GM23338 (cell line): Measurements from ENCODE around the gene HSD3B7. TPM values are rescaled to one million over a fixed set of nuclear protein-coding genes. Genes with fewer than 3 reads are reported as not detected.

Experiments used
- ATAC-seq: fragments of 200-7000 bp; cut with Tn5 transposase; 3 replicates; pipeline ENCODE4 v1.9.1; 2020
- DNase-seq: peaks from one replicate; pipeline ENCODE4 v3.0.0-alpha.2; 2015; ENCODE audit warnings: low spot score
- H2AFZ ChIP-seq: fragments of 200-600 bp; sonication (generic); 2 replicates; pipeline ENCODE4 v1.8.0; 2016; ENCODE audit warnings: antibody characterized with exemption, mild to moderate bottlenecking, moderate library complexity
- H3F3A ChIP-seq: fragments of 200-600 bp; sonication (generic); replicated peaks from 2 replicates; pipeline ENCODE4 v1.8.0; 2017; ENCODE audit warnings: antibody characterized with exemption, mixed run types, low read depth
- H3K27ac ChIP-seq: fragments of 200-600 bp; sonication (generic); 2 replicates; pipeline ENCODE4 v1.6.1; 2016; ENCODE audit warnings: low read depth
- H3K27me3 ChIP-seq: fragments of 200-600 bp; sonication (generic); 2 replicates; pipeline ENCODE4 v1.8.0; 2016; ENCODE audit warnings: mild to moderate bottlenecking, mixed run types, moderate library complexity; ENCODE audit not compliant: insufficient read depth
- H3K36me3 ChIP-seq: fragments of 200-600 bp; sonication (generic); 2 replicates; pipeline ENCODE4 v1.8.0; 2016; ENCODE audit warnings: mild to moderate bottlenecking; ENCODE audit not compliant: insufficient read depth
- H3K4me1 ChIP-seq: fragments of 200-600 bp; sonication (generic); 2 replicates; pipeline ENCODE4 v1.8.0; 2016; ENCODE audit warnings: mild to moderate bottlenecking, moderate library complexity; ENCODE audit not compliant: insufficient read depth
- H3K4me2 ChIP-seq: fragments of 200-600 bp; sonication (generic); 2 replicates; pipeline ENCODE4 v1.7.1; 2017; ENCODE audit warnings: mixed run types
- H3K4me3 ChIP-seq: fragments of 200-600 bp; sonication (generic); 2 replicates; pipeline ENCODE4 v1.6.1; 2016; ENCODE audit warnings: mixed run types
- H3K79me2 ChIP-seq: fragments of 200-600 bp; sonication (generic); replicated peaks from 2 replicates; pipeline ENCODE4 v1.8.0; 2017; ENCODE audit warnings: mild to moderate bottlenecking; ENCODE audit not compliant: insufficient read depth
- H3K9me2 ChIP-seq: fragments of 200-600 bp; sonication (generic); 2 replicates; pipeline ENCODE4 v1.8.0; 2017; ENCODE audit not compliant: insufficient read depth
- H4K20me1 ChIP-seq: fragments of 200-600 bp; sonication (generic); replicated peaks from 2 replicates; pipeline ENCODE4 v1.8.0; 2017; ENCODE audit warnings: mild to moderate bottlenecking; ENCODE audit not compliant: insufficient read depth
- H3K27ac Mint-ChIP-seq: 2 replicates; pipeline ENCODE4 v1.8.0; 2020; ENCODE audit warnings: inconsistent platforms, mild to moderate bottlenecking, moderate library complexity, mixed read lengths
- H3K27me3 Mint-ChIP-seq: 3 replicates; pipeline ENCODE4 v1.8.0; 2022; ENCODE audit warnings: low read depth, mild to moderate bottlenecking, moderate library complexity, mixed read lengths, inconsistent platforms; ENCODE audit not compliant: insufficient read depth, poor library complexity
- H3K36me3 Mint-ChIP-seq: 3 replicates; pipeline ENCODE4 v1.8.0; 2021; ENCODE audit warnings: low read depth, mild to moderate bottlenecking, inconsistent platforms, moderate library complexity, mixed read lengths
- H3K4me1 Mint-ChIP-seq: 3 replicates; pipeline ENCODE4 v1.8.0; 2020; ENCODE audit warnings: mild to moderate bottlenecking, inconsistent platforms, mixed read lengths
- H3K4me3 Mint-ChIP-seq: 3 replicates; pipeline ENCODE4 v1.8.0; 2021; ENCODE audit warnings: moderate library complexity, mild to moderate bottlenecking, inconsistent platforms, mixed read lengths
- H3K9me3 Mint-ChIP-seq: 3 replicates; pipeline ENCODE4 v1.8.0; 2020; ENCODE audit warnings: moderate library complexity, mild to moderate bottlenecking, inconsistent platforms, mixed read lengths
- CREB1 ChIP-seq: fragments of 250-450 bp; sonication (Bioruptor Pico); IDR thresholded peaks from 2 replicates; pipeline ENCODE4 v1.5.0; 2020; ENCODE audit warnings: low read depth, mild to moderate bottlenecking, moderate library complexity
- CTCF ChIP-seq, 2 experiments: fragments of 200-600 bp in 1 of 2; sonication (generic) in 1 of 2; conservative IDR thresholded peaks; 2 replicates each; pipeline versions ENCODE4 v1.5.1 to v1.6.1; 2016 to 2017; ENCODE audit warnings: antibody characterized with exemption in 2 of 2, low read depth in 2 of 2, mild to moderate bottlenecking in 2 of 2, moderate library complexity in 1 of 2
- EZH2phosphoT487 ChIP-seq: fragments of 200-600 bp; sonication (generic); IDR thresholded peaks from one replicate; pipeline ENCODE4 v1.8.1; 2018; ENCODE audit warnings: antibody characterized with exemption; ENCODE audit not compliant: unreplicated experiment
- JUNB ChIP-seq: IDR thresholded peaks from one replicate; pipeline ENCODE4 v1.6.1; 2016; ENCODE audit warnings: antibody characterized with exemption; ENCODE audit not compliant: unreplicated experiment
- NANOG ChIP-seq: IDR thresholded peaks from 2 replicates; pipeline ENCODE4 v1.6.1; 2016; ENCODE audit warnings: antibody characterized with exemption, borderline replicate concordance
- POLR2AphosphoS5 ChIP-seq: IDR thresholded peaks from 2 replicates; pipeline ENCODE4 v1.6.1; 2016; ENCODE audit warnings: antibody characterized with exemption, low read depth
- REST ChIP-seq: IDR thresholded peaks from one replicate; pipeline ENCODE4 v1.6.1; 2018; ENCODE audit warnings: antibody characterized with exemption; ENCODE audit not compliant: unreplicated experiment
- ZNF114 ChIP-seq: fragments of 250-450 bp; sonication (Bioruptor Pico); IDR thresholded peaks from 2 replicates; pipeline ENCODE4 v1.5.0; 2020; ENCODE audit warnings: mild to moderate bottlenecking, moderate library complexity
- ZNF331 ChIP-seq: fragments of 250-450 bp; sonication (Bioruptor Pico); IDR thresholded peaks from 2 replicates; pipeline ENCODE4 v1.5.0; 2020; ENCODE audit warnings: low read depth, mild to moderate bottlenecking, moderate library complexity
- ZNF462 ChIP-seq: fragments of 250-450 bp; sonication (Bioruptor Pico); IDR thresholded peaks from 2 replicates; pipeline ENCODE4 v1.5.0; 2020; ENCODE audit warnings: mild to moderate bottlenecking, moderate library complexity
- polyA plus RNA-seq: library from polyadenylated mRNA; unstranded; fragments of >200 nt; fragmentation: Nextera tagmentation; extraction: Ambion mirVana; gene quantifications from 2 replicates; pipeline ENCODE4 v1.2.1, GENCODE V29; 2016
- total RNA-seq: library from RNA; depleted of rRNA; stranded (reverse); fragments of >200 nt; shearing (Covaris generic); gene quantifications from 2 replicates; pipeline ENCODE4 v1.2.3, GENCODE V29; 2014
- TF ChIP-seq, protein P1 (sequence below): IDR thresholded peaks from 2 replicates; pipeline ENCODE4 v1.6.1; 2016; ENCODE audit warnings: antibody characterized with exemption

Gene HSD3B7
- total and polyA plus RNA-seq, 2 experiments from 2014 or later, result 4.3 to 12.2 TPM

- no peak overlapping the region for H3K4me3 ChIP-seq
- no peaks in the 10 kb centered on the region for H3K36me3 ChIP-seq
- H3K4me1 ChIP-seq, result peaks cover 9% of the 10 kb centered on the region
- TF ChIP-seq ZNF331 (no peak), POLR2AphosphoS5 (no peak), NANOG (no peak), CTCF (conservative IDR thresholded peaks at IDR 0.05; ENCODE audit: low read depth in 2 of 2) (no peak), EZH2phosphoT487 (no peak), ZNF462 (CRISPR knock-in tag) (no peak), ZNF114 (no peak), CREB1 (CRISPR knock-in tag) (no peak), JUNB (no peak), REST (no peak)
- TF ChIP-seq, protein P1, sequence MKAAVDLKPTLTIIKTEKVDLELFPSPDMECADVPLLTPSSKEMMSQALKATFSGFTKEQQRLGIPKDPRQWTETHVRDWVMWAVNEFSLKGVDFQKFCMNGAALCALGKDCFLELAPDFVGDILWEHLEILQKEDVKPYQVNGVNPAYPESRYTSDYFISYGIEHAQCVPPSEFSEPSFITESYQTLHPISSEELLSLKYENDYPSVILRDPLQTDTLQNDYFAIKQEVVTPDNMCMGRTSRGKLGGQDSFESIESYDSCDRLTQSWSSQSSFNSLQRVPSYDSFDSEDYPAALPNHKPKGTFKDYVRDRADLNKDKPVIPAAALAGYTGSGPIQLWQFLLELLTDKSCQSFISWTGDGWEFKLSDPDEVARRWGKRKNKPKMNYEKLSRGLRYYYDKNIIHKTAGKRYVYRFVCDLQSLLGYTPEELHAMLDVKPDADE, result no peak
- no peaks in the 10 kb centered on the region for H4K20me1 ChIP-seq
- ATAC-seq (no peak), DNase-seq (no peak)
- Mint-ChIP-seq H3K4me1 (peaks cover 9% of the 10 kb centered on the region; the same call in 1 of the 3 replicates), H3K4me3 (0 out of 3 replicates have a peak overlapping the region, but pooled peaks have one; percentile 26), H3K27me3 (peaks cover 10% of the 10 kb centered on the region), H3K36me3 (peaks cover 2% of the 10 kb centered on the region; the same call in 1 of the 3 replicates), H3K27ac (no peak overlapping the region), H3K9me3 (no peaks in the 10 kb centered on the region; the same call in 2 of the 3 replicates)
- H3F3A ChIP-seq, result peaks cover 12% of the 10 kb centered on the region
- no peaks in the 10 kb centered on the region for H3K27me3 ChIP-seq
- H2AFZ ChIP-seq, result no peak overlapping the region
- H3K4me2 ChIP-seq, result no peak overlapping the region
- no peak overlapping the region for H3K27ac ChIP-seq
- no peaks in the 10 kb centered on the region; the same call in 1 of the 2 replicates for H3K79me2 ChIP-seq
- no peaks in the 10 kb centered on the region for H3K9me2 ChIP-seq
These were observed 46.3 kb downstream of the HSD3B7 start for GRCh38 chr16:31031276-31031675.
